ENCODE measurements around the gene PGM2.

PGM2 gene

DNA sequence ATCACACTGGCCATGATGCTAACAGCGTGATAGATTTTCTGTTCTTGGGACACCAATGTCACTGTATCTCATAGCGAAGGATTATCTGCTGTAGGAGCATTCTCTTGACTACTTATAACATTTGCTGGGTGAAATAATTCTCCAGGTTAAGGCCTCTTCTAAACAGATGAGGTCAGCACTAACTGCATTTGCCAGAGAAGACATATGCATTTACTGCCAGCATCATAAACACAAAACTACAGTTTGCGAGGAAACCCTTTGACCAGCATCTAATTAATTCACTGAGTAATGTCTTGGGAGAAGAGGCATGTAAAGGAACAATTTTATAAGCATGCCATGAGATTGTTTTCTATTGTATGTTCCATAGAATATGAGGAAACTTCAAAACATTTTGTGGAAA, 78.3 kb downstream of the PGM2 start:
- DNase-seq: no peak

DNA sequence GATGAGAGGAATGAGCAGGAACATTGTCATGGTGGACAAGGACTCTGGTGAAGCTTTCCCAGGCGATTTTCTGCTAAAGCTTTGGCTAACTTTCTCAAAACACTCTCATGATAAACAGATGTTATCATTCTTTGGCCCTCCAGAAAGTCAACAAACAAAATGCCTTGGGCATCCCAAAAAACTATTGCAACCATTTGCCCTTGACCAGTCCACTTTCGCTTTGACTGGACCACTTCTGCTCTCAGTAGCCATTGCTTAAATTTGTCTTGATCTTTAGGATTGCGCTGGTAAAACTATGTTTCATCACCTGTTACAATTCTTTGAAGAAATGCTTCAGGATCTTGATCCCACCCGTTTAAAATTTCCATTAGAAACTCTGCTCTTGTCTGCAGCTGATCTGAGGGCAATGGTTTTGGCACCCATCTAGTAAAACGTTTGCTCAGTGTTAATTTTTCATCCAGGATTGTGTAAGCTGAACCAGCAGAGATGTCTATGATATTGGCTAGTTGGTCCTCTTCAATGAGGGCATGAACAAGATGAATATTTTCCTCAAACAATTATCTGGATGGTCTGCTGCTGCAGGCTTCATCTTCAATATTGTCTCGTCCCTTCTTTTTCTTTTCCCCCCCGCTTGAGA, 79.2 kb downstream of the PGM2 start:
- no peak for DNase-seq

DNA sequence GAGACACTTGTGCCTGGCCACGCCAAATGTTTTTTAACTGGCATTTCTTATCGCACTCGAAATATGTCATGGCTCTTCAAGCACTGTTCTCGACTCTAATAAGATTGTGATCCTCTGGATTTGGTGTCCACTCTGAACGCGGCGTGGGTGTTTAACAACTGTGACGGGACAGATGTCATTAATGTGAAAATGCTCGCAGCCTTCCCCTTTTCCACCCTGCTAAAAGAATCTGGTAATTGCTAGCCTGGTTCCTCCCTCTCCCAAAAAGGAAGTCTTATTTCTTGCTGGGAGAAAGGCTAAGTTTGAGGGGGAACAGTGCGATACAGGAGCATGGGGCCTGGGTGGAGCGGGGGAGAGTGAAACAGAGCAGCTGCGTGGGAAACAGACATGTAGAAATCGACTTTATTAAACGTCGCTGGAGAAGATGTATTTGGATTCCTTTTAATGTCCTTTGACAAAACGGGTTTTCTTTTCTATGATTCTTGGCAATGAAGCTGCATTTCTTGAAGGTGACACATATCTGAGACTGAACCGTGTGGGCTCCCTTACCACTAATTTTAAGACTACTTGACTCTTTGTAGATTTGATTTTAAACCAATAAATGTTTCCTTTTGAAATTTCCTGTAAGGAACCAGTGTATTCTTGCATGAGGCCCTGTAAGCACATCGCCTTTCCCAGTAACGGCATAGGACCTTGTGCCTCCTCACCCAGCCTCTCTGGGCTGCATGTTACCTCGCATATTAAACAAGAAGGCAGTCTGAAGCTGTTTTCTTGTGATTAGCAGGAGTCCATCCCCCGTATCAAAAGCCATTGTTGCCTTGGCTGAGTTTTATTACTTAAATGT, 82.2 kb downstream of the PGM2 start:
- DNase-seq: no peak

DNA sequence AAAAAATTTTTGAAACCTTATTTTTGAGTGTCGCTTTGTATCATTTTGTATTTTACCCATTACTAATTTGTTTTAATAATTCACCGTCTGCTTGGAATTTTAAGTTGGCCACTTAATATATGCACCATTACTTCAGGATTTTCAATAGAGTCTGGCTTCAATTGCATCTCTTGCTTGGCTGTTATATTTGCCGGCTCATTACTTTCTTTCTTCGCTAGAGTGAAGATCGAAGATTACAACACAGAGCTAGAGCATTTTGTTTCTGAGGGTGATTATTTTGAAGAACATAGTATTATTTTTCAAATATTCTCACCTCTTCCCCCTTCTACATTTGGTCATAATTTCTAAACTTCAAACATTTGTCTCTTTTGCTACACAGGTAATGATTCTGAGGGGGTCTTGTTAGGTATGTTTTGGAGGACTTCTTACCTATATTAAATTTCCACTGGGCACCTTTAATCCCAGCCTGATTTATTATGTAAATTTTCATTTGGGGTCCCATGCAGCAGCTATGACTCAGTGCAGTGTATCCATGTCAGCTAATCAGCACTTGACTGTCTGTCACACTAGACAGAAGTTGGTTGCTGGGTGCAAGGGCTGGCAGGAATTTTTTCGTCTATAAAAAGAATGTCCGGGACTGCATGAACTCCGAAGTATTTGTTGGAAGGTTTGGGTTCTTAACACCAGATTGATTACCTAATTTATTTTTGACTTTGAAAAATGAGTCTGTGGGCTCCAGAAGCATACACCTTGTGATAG, 83.0 kb downstream of the PGM2 start:
- DNase-seq: peak; percentile 43

DNA sequence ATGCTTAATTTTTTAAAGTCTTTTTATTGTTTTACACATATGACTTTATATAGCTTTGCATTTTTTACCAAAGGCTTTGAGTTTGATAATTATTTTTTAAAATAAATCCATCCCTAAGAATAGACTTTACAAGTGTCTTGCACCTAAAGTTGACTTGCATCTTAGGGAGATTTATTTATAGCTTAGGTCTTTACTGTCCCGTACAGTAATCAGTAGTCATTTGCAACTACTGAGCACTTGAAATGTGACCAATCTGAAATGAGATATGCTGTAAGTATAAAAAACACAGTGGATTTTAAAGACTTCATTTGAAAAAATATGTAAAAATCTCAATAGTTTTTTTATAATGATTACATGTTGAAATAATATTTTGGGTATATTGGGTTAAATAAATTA, 83.6 kb downstream of the PGM2 start:
- DNase-seq: no peak
